ENCODE measurements around the gene PSD2. TPM values are rescaled to one million over a fixed set of nuclear protein-coding genes. Genes with fewer than 3 reads are reported as not detected.

The PSD2 gene
- total RNA-seq, 1 donor from 2014 or later, result 0.15 TPM

GRCh38 chr5:139767960-139768359, 27.6 kb upstream of the PSD2 start:
- TF ChIP-seq CTCF (IDR thresholded peaks at IDR 0.05; ENCODE audit: unreplicated experiment), result no peak
- DNase-seq (ENCODE audit: low spot score), result no peak
- no peaks in the 10 kb centered on the region for H3K9me3 Mint-ChIP-seq (ENCODE audit: unreplicated experiment)
- peaks cover 20% of the 10 kb centered on the region for H3K27me3 Mint-ChIP-seq (ENCODE audit: unreplicated experiment)
- H3K36me3 Mint-ChIP-seq (ENCODE audit: low read depth, unreplicated experiment), result peaks cover 2% of the 10 kb centered on the region
- H3K4me3 Mint-ChIP-seq (ENCODE audit: unreplicated experiment), result no peak overlapping the region
- H3K4me1 Mint-ChIP-seq (ENCODE audit: unreplicated experiment), result peaks cover 34% of the 10 kb centered on the region
- H3K27ac Mint-ChIP-seq (ENCODE audit: unreplicated experiment), result no peak overlapping the region

GRCh38 chr5:139768807-139769465, 26.7 kb upstream of the PSD2 start:
- DNase-seq (ENCODE audit: low spot score), result no peak
- H3K27me3 Mint-ChIP-seq (ENCODE audit: unreplicated experiment), result peaks cover 16% of the 10 kb centered on the region
- H3K9me3 Mint-ChIP-seq (ENCODE audit: unreplicated experiment), result no peaks in the 10 kb centered on the region
- peaks cover 36% of the 10 kb centered on the region for H3K4me1 Mint-ChIP-seq (ENCODE audit: unreplicated experiment)
- no peaks in the 10 kb centered on the region for H3K36me3 Mint-ChIP-seq (ENCODE audit: low read depth, unreplicated experiment)
- no peak for TF ChIP-seq CTCF (IDR thresholded peaks at IDR 0.05; ENCODE audit: unreplicated experiment)
- H3K27ac Mint-ChIP-seq (ENCODE audit: unreplicated experiment), result no peak overlapping the region
- H3K4me3 Mint-ChIP-seq (ENCODE audit: unreplicated experiment), result no peak overlapping the region

GRCh38 chr5:139769477-139769876, 26.1 kb upstream of the PSD2 start:
- Mint-ChIP-seq H3K27me3 (ENCODE audit: unreplicated experiment) (peaks cover 19% of the 10 kb centered on the region), H3K27ac (ENCODE audit: unreplicated experiment) (no peak overlapping the region), H3K4me1 (ENCODE audit: unreplicated experiment) (peaks cover 36% of the 10 kb centered on the region), H3K36me3 (ENCODE audit: low read depth, unreplicated experiment) (no peaks in the 10 kb centered on the region), H3K4me3 (ENCODE audit: unreplicated experiment) (no peak overlapping the region), H3K9me3 (ENCODE audit: unreplicated experiment) (no peaks in the 10 kb centered on the region)
- DNase-seq (ENCODE audit: low spot score), result no peak
- no peak for TF ChIP-seq CTCF (IDR thresholded peaks at IDR 0.05; ENCODE audit: unreplicated experiment)

- H3K4me1 Mint-ChIP-seq (ENCODE audit: unreplicated experiment), result peaks cover 30% of the 10 kb centered on the region
- DNase-seq (ENCODE audit: low spot score), result no peak
Observed at GRCh38 chr5:139770722-139771121, 24.9 kb upstream of the PSD2 start.

More at GRCh38 chr5:139770722-139771121, 24.9 kb upstream of the PSD2 start:
- TF ChIP-seq CTCF (IDR thresholded peaks at IDR 0.05; ENCODE audit: unreplicated experiment), result no peak
- Mint-ChIP-seq H3K36me3 (ENCODE audit: low read depth, unreplicated experiment) (no peaks in the 10 kb centered on the region), H3K27ac (ENCODE audit: unreplicated experiment) (no peak overlapping the region), H3K4me3 (ENCODE audit: unreplicated experiment) (no peak overlapping the region), H3K9me3 (ENCODE audit: unreplicated experiment) (no peaks in the 10 kb centered on the region), H3K27me3 (ENCODE audit: unreplicated experiment) (peaks cover 15% of the 10 kb centered on the region)

All from endothelial cell (in vitro differentiated cells).